Common myeloid progenitor, CD34-positive (primary cell): ENCODE data around the gene TPST2. TPM values are rescaled to one million over a fixed set of nuclear protein-coding genes. Genes with fewer than 3 reads are reported as not detected.

Source experiments
- CTCF ChIA-PET: fragments of 350-600 bp; sonication (Branson Sonifier 250); formaldehyde crosslinking; loops from one replicate; lab custom pipeline; 2021; ENCODE audit warnings: antibody characterized with exemption; lab: Charles Lee
- POLR2A ChIA-PET: fragments of 350-600 bp; sonication (Branson Sonifier 250); formaldehyde crosslinking; loops from one replicate; lab custom pipeline; 2021; ENCODE audit warnings: antibody characterized with exemption; lab: Charles Lee
- DNase-seq, 3 donors: peaks; one replicate each; pipeline versions ENCODE4 v3.0.0 to v3.0.0-alpha.2; 2013
- H3K27ac ChIP-seq, 2 experiments: 1 replicate in 1 of 2; 2 replicates in 1 of 2; pipeline ENCODE4 v1.7.0; 2013; ENCODE audit warnings: inconsistent platforms in 2 of 2, low read length in 2 of 2, mild to moderate bottlenecking in 2 of 2, low read depth in 1 of 2, moderate library complexity in 1 of 2; ENCODE audit not compliant: severe bottlenecking in 2 of 2, insufficient read depth in 1 of 2, poor library complexity in 1 of 2
- H3K27me3 ChIP-seq, 5 experiments: replicated peaks in 2 of 5; 1 replicate in 3 of 5; 2 replicates in 2 of 5; pipeline versions ENCODE4 v1.6.1 to v1.7.0; 2013; ENCODE audit warnings: low read length in 4 of 5, mild to moderate bottlenecking in 2 of 5, moderate library complexity in 2 of 5, inconsistent platforms in 1 of 5; ENCODE audit not compliant: insufficient read depth in 5 of 5, control insufficient read depth in 4 of 5
- H3K36me3 ChIP-seq, 4 experiments: 1 replicate in 2 of 4; 2 replicates in 2 of 4; pipeline versions ENCODE4 v1.6.1 to v1.7.0; 2013; ENCODE audit warnings: low read length in 3 of 4, control low read depth in 1 of 4, mild to moderate bottlenecking in 1 of 4; ENCODE audit not compliant: control insufficient read depth in 4 of 4, insufficient read depth in 4 of 4
- H3K4me1 ChIP-seq, 4 experiments: 1 replicate in 3 of 4; 2 replicates in 1 of 4; pipeline versions ENCODE4 v1.6.1 to v1.7.1; 2013; ENCODE audit warnings: low read length in 3 of 4, mild to moderate bottlenecking in 3 of 4, control low read depth in 1 of 4, inconsistent platforms in 1 of 4, moderate library complexity in 1 of 4; ENCODE audit not compliant: control insufficient read depth in 4 of 4, insufficient read depth in 4 of 4; ENCODE audit errors: control extremely low read depth in 1 of 4
- H3K4me3 ChIP-seq, 7 experiments: 1 replicate in 4 of 7; 2 replicates in 3 of 7; pipeline versions ENCODE4 v1.5.1 to v1.7.0; 2013; ENCODE audit warnings: mild to moderate bottlenecking in 7 of 7, low read length in 6 of 7, moderate library complexity in 6 of 7, inconsistent platforms in 2 of 7, low read depth in 2 of 7, control low read depth in 1 of 7; ENCODE audit not compliant: insufficient read depth in 4 of 7, control insufficient read depth in 1 of 7; ENCODE audit errors: extremely low read depth in 1 of 7
- H3K9me3 ChIP-seq, 5 experiments: 1 replicate in 4 of 5; 2 replicates in 1 of 5; pipeline versions ENCODE4 v1.6.1 to v1.7.1; 2013; ENCODE audit warnings: low read length in 4 of 5, mild to moderate bottlenecking in 2 of 5, inconsistent platforms in 1 of 5, low read depth in 1 of 5, moderate library complexity in 1 of 5; ENCODE audit not compliant: control insufficient read depth in 4 of 5, insufficient read depth in 2 of 5; ENCODE audit errors: control extremely low read depth in 1 of 5
- WGBS: methylation state at CpG from one replicate; pipeline ENCODE4 v1.1.5; 2013; ENCODE audit not compliant: insufficient coverage; 5-methylcytosine and 5-hydroxymethylcytosine counted together
- polyA plus RNA-seq: library from polyadenylated mRNA; unstranded; fragments of 120-200 nt; gene quantifications from one replicate; pipeline ENCODE4 v1.2.1, GENCODE V29; 2013

Gene TPST2
- 34.8 TPM for polyA plus RNA-seq

DNA sequence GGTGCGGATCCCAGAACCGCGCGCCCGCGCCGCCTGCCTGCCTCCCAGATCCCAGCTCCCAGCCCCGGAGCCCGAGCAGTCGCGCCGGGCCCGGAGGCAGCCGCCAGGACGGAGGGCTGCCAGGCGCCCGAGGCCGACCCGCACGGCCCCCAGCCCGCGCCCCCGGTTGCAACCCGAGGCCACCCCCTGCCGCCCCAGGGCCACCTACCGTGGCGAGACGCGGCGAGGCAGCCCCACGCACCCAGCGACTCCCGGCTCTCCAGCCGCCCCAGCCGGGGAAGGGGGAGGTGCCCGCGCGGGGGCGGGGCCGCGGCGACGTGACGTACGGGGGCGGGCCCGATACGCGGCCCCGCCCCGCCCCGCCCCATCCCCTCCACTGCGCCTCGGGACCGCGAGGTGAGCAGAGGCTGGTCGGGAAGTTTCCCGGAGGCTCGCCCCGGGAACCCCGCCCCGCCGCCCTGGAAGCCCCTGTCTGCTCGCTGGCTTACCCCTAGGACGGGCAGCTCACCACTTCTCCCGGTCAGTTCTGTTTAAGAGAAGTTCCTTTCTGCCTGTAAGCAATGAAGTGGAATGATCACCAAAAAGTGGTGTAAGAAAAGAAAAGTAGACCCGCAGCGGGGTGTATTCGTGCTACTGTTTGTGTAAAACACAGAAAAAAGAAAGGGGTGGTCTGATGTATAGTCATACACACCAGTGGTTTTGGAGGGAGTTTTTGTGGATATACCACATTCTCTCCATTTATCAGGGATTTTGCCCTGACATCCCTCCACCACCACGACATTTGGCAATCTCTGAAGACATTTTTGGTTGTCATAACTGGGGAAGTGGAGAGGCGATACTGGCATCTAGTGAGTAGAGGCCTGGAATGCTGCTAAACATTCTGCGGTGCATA, at the start of gene TPST2:
TPST2 (minus strand) TSS at position 288 of the 892 bp plus-strand sequence. CDS start 48,502 bp downstream, outside the sequence.
- Histone ChIP-seq H3K4me3 (peak within 1 kb of the TSS; percentile 71 to 85 (median 79)), H3K9me3 (no peaks in the 10 kb centered on the region), H3K27ac (peak within 1 kb of the TSS; percentile 30 to 80), H3K4me1 (peaks cover 27 to 73% (median 57%) of the 10 kb centered on the region in 4 experiments), H3K36me3 (peaks cover 0 to 4% (median 0%) of the 10 kb centered on the region in 4 experiments), H3K27me3 (no peaks in the 10 kb centered on the region)
- ChIA-PET CTCF (interaction anchor here (1.0 kb wide), 1 partner anchor 12 kb away, joined by 3 read pairs; no protein-coding TSS in a partner anchor), POLR2A (interaction anchor here (0.6 kb wide), 1 partner anchor 66 kb away, joined by 5 read pairs; no protein-coding TSS in a partner anchor)
- DNase-seq = peak; percentile 69 to 78 (median 75)
- WGBS = under 1% methylated on average over 62 of the region's 72 CpGs

DNA sequence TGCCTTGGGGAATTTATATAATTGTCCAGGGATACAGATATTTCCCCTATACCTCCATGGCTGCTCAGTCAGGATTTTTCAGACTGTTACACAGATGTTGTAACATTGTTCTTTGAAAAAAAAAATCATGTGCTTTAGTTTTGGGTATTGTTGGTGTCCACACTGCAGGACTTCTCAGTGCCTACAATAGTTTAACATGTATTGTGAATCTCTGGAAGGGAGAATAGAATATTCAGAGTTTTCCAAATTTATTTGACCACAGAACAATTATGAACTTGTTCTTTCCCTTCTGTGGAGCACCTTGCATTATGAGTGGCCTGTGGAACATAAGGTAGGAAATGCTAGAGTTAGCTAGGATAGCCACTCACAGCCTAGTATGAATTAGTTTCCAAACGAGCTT, 46.4 kb upstream of the TPST2 start:
- H3K4me3 ChIP-seq = no peak overlapping the region
- no peaks in the 10 kb centered on the region for H3K36me3 ChIP-seq
- WGBS = 75% methylated on average over 1 of the region's 1 CpG
- H3K9me3 ChIP-seq = no peaks in the 10 kb centered on the region
- H3K4me1 ChIP-seq = peaks cover 0 to 33% (median 22%) of the 10 kb centered on the region in 4 experiments
- no peak for DNase-seq
- ChIA-PET POLR2A (no interaction called here), CTCF (interaction anchor here (1.3 kb wide), 1 partner anchor 11 kb away, joined by 3 read pairs; no protein-coding TSS in a partner anchor)
- no peaks in the 10 kb centered on the region for H3K27me3 ChIP-seq
- no peak overlapping the region for H3K27ac ChIP-seq

DNA sequence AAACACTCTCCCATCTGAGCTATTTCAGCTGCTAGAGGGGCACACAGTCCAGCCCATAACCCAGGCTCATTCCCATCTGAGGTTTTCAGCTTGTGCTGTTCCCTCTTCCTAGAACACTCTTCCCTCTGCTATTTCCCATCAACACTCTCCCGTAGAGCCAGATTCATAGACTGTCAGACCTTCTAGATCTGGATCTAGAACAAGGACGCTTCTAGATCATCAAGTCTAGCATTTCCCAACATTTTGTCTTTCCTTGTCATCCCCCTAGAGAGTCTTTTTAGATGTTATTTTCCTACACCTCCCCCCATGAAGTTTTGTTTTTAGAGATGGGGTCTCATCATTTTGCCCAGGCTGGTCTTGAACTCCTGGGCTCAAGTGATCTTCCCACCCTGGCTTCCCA, 45.2 kb upstream of the TPST2 start:
- Histone ChIP-seq H3K36me3 (no peaks in the 10 kb centered on the region), H3K9me3 (no peaks in the 10 kb centered on the region), H3K4me1 (peaks cover 0 to 23% (median 17%) of the 10 kb centered on the region in 4 experiments), H3K27ac (no peak overlapping the region), H3K27me3 (no peaks in the 10 kb centered on the region), H3K4me3 (no peak overlapping the region)
- CTCF ChIA-PET = interaction anchor here (1.0 kb wide), 2 partner anchors 61 to 234 kb away, joined by 3 read pairs; no protein-coding TSS in a partner anchor
- POLR2A ChIA-PET = no interaction called here
- DNase-seq = no peak
- WGBS = 100% methylated on average over 1 of the region's 2 CpGs

DNA sequence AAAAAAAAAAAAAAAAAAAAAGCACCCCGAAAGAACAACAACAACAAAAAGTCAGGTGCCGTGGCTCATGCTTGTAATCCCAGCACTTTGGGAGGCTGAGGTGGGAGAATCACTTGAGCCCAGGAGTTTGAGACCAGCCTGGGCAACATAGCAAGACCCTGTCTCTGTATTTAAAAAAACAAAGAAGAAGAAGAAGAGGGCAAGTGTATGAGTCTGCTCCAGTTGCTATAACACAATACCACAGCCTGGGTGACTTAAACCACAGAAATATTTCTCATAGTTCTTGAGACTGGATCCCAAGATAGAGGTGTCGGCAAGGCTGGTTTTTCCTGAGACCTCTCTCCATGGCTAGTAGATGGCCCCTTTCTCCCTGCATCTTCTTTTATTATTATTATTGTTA, 44.3 kb upstream of the TPST2 start:
- no CpG with 5 or more reads among the region's 3 CpGs for WGBS
- Histone ChIP-seq H3K27me3 (no peaks in the 10 kb centered on the region), H3K36me3 (no peaks in the 10 kb centered on the region), H3K4me1 (peaks cover 0 to 22% (median 16%) of the 10 kb centered on the region in 4 experiments), H3K27ac (no peak overlapping the region), H3K9me3 (no peaks in the 10 kb centered on the region), H3K4me3 (no peak overlapping the region)
- no peak for DNase-seq
- POLR2A ChIA-PET = no interaction called here
- CTCF ChIA-PET = interaction anchor here (1.0 kb wide), 1 partner anchor 60 kb away, joined by 3 read pairs; no protein-coding TSS in a partner anchor

DNA sequence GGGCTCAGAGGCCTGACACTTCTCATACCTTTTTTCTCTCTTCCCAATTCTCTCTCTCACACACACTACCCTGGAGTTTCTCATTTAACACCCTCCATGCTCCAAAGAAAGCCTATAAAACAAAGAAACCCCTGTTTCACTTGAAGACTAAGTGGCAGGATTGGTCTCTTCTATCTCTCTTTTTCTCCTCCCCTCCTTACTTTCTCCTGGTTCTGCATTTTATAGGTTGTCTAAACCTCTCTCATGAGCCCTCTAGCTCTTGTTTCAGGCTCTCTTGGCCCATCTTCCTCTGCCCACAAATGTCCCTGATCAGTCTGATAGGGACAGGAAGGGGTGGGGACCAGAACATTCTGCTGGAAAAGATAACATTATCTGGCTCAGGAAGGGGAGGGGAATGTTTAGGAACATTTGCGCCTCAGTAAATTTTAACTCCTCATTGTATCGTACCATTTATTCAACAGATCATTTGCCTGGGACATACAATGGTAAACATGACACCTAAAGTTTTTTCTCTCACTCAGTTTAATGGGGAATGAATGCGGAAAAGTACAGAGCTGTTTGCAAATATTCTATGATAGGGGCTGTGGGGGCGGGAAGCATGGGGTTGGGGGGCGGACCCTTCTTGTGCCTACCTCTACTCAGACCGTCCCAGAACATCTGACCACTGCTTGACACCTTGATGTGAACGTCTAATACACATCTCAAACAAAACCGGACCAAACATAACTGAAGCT, 42.7 kb upstream of the TPST2 start:
- peaks cover 0 to 31% (median 23%) of the 10 kb centered on the region in 4 experiments for H3K4me1 ChIP-seq
- POLR2A ChIA-PET = no interaction called here
- 62% methylated on average over 5 of the region's 8 CpGs for WGBS
- H3K27me3 ChIP-seq = no peaks in the 10 kb centered on the region
- peak overlapping the region in 2 of 7 experiments; percentile 48 to 50 for H3K4me3 ChIP-seq
- H3K36me3 ChIP-seq = no peaks in the 10 kb centered on the region
- peak overlapping the region in 1 of 2 experiments; percentile 68 for H3K27ac ChIP-seq
- H3K9me3 ChIP-seq = no peaks in the 10 kb centered on the region
- CTCF ChIA-PET = interaction anchor here (1.0 to 1.4 kb wide), 4 partner anchors 8 to 107 kb away, joined by 3 read pairs; no protein-coding TSS in a partner anchor
- DNase-seq = peak; percentile 45 to 68 (median 61)

DNA sequence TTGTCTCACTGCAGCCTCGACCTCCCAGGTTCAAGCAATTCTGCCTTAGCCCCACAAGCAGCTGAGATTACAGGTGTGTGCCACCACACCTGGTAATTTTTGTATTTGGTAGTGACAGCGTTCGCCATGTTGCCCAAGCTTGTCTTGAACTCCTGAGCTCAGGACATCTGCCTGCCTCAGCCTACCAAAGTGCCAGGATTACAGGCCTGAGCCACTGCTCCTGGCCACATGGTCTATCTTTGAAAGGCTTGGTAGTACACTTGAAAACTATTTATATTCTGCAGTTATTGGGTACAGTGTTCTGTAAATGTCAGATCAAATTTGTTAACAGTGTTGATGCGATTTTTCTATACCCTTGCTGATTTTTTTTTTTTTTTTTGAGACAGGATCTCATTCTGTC, 41.4 kb upstream of the TPST2 start:
- H3K4me3 ChIP-seq = no peak overlapping the region
- WGBS = 100% methylated on average over 3 of the region's 4 CpGs
- POLR2A ChIA-PET = no interaction called here
- H3K9me3 ChIP-seq = no peaks in the 10 kb centered on the region
- no peaks in the 10 kb centered on the region for H3K27me3 ChIP-seq
- peak overlapping the region in 1 of 2 experiments; percentile 64 for H3K27ac ChIP-seq
- no peak for DNase-seq
- CTCF ChIA-PET = interaction anchor here (0.5 to 2.1 kb wide), 4 partner anchors 11 to 126 kb away, joined by 3 to 8 read pairs (median 3); no protein-coding TSS in a partner anchor
- no peaks in the 10 kb centered on the region for H3K36me3 ChIP-seq
- H3K4me1 ChIP-seq = peaks cover 0 to 38% (median 24%) of the 10 kb centered on the region in 4 experiments
